GM15510 (cell line): ENCODE results near the gene BTBD19.

Experiments
- POLR2A ChIP-seq: IDR thresholded peaks from 3 replicates; pipeline ENCODE4 v1.6.1; 2011; ENCODE audit warnings: borderline replicate concordance; ENCODE audit not compliant: insufficient read length; ENCODE audit errors: extremely low read depth

Gene BTBD19

DNA sequence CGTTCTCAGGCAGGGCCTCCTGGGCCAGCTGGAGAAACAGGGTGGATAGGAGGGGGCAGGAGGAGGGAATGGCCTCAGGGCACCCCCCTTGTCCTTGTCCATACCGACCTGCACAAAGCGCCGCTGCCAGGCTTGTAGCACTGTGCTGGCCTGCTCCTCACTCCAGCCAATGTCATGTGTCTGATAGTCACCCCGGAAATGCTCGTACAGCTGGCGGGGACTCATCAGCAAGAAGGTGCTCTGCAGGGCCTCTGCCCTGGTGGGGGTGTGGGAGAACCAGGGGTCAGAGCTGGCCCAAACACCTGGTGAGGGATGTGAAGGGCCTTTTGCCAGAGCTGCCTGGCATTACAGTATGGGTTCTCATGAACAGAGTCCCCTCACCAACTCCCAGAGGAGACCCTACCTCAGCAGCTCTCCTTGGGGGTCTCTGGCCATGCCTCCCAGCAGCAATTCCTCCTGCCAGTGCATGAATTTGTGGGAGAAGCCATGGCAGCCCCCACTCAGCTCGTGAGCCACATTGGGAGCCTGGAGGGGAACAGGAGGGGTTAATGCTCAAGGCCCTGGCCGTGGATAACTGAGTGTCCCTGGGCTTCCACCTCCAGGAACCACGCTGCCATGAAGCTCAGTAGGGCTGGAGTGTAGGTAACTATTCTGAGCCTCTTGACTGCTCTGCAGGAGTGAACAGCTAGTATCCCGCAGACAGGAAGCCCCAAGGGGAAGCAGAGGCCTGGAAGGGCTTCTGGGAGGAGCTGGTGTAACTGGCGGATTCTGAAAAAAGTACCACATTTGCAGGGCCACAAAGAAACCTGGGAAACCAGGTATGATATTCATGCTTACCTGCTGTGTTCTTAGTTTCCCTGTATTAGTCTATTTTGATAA, 21.4 kb downstream of the BTBD19 start:
- TF ChIP-seq POLR2A: no peak

DNA sequence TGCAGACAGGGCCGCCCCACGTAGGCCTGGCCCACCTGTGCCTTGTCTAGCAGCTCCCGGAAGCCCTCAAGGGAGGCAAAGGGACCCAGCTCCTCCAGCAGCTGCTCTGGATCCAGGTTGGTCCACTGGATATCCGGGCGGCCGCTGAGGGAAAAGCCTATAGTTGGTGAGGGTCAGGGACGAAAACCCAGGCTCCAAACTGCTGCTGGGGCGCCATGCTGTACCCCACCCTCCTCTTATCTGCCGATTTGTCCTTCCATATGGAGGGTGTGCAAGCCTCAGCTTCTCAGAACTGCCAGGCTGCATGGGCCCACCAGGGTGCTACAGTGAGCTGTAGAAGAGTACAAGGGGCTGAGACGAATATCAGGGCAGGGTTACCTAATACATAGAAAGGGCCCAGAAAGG, 22.6 kb downstream of the BTBD19 start:
- TF ChIP-seq POLR2A: no peak

DNA sequence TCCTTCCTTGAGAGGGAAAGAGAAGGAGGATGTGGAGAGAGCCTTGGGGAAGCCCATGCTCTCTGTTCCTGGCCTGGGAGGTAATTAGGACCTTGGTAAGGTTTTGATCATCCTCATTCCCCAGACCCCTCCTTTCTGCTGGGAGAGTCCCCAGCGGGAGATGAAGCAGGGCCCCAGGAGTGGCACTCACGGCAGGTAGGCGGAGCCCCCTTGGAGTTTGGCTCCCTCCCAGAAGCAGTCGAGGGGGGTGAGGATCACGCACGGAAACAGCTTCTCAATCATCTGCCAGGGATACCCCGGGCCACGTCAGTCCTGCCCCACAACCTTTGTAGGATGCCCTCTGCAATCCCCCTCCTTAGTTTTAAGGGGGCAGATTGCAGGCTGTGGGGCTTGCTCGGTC, 23.2 kb downstream of the BTBD19 start:
- TF ChIP-seq POLR2A: no peak

DNA sequence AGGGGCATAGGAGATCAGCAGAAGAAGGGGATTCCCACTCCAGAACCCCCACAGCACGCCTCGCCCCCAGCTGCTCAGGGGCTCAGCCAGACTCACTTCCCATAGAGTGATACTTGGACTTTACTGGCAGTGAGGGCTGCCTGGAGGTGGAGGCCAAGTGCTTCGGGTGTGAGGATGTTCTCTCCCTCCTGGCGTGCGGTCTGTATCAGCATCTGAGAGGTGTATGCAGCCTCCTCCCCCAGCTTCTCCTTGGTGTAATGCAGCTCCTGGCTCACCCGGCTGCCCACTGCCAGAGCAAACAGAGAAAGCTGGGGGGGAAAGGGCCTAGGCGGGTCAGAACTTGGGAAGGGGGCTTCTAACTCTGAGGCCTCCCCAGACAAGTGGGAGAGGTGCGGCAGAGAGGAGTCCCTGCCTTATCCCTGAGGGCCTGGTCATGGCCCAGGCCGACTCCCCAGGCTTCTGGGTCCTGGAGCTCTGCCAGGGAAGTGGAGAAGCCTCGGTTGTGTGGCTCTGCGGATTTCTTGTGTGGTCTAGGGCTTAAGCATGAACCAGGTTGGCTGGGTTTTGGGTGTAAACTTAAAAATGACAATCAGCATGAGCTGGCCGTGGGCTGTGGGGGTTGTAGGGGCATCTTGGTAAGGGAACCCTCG, 23.9 kb downstream of the BTBD19 start:
- no peak for TF ChIP-seq POLR2A

DNA sequence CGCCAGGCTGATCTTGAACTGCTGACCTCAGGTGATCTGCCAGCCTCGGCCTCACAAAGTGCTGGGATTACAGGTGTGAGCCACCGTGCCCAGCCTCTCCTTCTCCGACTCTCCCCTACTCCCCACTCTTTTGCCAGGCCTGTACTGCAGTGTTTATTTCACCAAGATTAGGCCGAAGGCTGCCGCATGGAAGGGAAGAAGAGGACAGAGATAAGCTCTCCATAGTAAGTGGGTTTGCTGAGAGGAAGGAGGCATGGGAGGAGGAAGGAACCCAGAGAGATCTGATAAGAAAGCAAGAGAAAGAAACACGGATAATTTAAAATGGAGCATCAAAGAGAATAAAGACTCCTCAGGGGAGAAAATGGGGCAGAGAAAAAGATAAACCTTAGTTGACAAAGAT, 26.0 kb downstream of the BTBD19 start:
- TF ChIP-seq POLR2A: no peak

DNA sequence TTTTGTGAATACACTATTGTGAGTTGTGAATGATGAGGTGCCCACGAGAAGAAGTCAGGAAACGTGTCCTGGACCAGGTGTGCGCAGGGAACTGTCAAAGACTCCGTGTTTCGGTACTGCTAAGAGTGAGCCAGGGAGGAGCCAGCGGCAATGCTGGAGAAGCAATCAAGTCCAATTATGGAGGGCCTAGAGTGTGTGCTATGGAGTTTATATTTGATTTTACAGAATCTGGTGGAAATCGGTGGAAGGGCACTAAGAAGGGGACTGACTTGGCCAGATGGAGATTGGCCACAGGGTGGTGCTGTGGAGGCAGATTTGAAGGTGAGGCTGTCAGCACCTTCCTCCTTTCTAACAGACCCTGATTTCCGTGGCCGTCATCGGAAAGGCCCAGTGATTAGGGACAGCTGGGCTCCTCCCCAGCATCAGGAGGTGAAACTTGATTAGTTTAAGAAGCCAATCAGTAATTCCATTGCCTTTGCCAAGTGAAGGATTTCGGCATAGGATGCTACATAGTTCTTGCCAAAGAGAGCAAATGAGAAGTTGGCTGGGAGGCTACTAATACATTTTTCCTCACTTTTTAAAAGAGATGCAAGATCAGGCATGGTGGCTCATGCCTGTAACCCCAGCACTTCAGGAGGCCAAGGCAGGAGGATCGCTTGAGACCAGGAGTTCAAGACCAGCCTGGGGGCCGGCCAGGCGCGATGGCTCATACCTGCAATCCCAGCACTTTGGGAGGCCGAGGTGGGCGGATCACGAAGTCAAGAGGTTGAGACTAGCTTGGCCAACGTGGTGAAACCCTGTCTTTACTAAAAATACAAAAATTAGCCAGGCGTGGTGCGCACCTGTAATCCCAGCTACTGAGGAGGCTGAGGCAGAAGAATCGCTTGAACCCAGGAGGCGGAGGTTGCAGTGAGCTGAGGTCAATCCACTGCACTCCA, 27.7 kb downstream of the BTBD19 start:
- no peak for TF ChIP-seq POLR2A

DNA sequence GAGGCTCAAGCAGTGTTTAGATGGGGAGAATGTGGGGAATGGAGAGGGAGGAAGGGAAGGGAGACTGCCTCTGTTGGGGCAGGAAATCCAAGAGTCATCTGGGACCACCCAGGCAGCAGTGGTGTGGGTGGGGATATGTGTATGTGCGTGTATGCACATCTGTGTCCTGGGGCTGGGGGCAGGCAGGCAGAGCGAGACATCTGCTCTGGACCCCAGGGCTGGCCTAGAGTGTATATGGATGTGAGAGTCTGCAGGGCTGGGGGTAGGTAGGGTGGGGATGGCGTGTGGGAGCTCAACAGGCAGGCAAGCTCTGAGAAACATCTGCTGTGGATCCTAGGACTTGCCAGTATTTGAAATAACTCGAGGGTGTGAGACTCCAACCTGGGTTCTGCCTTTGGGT, 31.3 kb downstream of the BTBD19 start:
- TF ChIP-seq POLR2A: no peak

DNA sequence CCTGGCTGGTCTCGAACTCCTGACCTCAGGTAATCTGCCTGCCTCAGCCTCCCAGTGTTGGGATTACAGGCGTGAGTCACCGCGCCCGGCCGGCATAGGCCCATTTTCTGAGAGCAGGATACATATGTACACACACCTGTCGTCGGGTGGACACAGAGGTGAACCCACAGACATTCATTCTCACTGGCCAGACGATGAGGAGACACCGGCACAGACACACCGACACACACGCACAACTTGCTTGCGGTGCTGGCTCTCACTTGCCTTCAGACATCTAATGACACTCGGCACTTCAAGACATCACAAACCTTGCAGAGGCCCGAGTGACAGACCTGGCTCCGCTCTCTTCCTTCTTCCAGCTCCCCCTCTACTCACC, 34.2 kb downstream of the BTBD19 start:
- TF ChIP-seq POLR2A: no peak

DNA sequence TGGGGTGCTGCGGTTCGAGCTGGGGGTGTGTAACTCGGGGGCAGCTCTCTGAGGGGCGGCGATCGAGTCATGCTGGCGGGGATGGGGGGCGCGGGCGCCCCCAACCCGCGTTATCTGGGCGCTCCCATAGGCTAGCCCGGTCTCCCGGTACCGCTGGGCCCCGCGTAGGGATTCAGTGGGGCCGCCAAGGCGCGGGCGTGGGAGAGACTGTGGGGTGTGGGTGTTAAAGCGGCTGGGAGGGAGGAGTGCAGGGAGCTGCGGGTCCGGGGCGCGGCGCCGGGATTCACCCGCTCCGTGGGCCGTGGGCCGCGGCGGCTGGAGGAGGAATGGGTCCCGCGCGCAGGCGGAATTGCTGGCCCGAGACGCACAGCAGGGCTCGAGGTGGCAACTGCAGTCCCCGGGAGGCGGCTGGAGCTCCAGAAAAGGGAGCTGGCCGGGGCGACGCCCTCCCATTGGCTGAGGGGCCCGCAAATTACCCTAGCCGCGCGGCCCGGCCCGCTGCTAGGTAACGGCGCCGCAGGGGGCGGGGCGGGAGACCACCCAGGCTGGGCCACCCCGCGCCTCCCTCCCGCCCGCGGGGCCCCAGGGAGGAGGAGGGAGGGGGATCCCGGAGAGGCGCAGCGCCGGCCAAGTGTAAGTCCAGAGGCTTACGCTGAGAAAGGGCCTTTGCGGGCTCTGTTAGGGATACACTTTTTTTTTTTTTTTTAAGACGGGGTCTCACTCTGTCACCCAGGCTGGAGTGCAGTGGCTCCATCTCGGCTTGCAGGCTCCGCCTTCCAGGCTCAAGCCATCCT, 34.7 kb downstream of the BTBD19 start, which contains the start of gene PTCH2:
Gene PTCH2, minus strand, starts transcription at position 392 of the 794 bp plus-strand sequence. Its CDS starts 321 bp downstream, at position 71.
- no peak for TF ChIP-seq POLR2A

DNA sequence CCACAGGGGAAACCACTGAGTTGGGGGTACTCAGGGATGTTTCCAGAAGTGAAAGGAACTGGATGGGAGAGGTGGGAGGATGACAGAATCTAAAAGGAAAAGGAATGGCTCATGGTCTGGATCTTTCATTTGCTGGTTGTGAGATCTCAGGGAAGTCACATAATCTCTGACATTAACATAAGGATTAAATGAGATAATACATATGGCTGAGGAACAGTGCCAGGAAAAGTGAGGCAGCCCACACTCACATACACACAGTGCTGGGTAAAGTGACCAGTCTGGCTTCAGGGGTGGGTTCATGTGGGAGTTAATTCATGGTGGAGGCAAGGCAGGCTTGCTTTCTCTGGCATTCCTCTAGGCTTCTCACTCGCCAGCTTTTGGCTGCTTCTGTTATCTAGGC, 38.7 kb downstream of the BTBD19 start:
- TF ChIP-seq POLR2A: no peak

DNA sequence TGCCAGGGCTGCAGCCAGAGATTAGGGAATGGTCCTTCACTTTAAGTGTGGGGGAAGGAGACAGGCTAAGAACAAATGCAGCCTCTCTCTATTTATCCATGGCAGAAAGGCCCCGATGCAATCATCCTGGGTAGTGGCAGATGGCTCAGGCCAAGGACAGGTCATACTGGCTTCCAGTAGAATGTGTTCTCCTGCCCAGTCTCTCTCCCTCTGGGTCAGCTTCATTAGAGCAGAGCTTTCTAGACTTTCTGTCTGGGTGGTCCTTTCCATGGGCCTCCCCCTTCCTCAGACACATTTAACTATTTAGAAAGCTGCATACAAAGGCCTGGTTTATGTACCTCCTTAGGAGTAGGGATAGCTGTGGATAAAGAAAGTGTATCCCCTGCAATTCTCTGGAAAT, 39.5 kb downstream of the BTBD19 start:
- TF ChIP-seq POLR2A: no peak

DNA sequence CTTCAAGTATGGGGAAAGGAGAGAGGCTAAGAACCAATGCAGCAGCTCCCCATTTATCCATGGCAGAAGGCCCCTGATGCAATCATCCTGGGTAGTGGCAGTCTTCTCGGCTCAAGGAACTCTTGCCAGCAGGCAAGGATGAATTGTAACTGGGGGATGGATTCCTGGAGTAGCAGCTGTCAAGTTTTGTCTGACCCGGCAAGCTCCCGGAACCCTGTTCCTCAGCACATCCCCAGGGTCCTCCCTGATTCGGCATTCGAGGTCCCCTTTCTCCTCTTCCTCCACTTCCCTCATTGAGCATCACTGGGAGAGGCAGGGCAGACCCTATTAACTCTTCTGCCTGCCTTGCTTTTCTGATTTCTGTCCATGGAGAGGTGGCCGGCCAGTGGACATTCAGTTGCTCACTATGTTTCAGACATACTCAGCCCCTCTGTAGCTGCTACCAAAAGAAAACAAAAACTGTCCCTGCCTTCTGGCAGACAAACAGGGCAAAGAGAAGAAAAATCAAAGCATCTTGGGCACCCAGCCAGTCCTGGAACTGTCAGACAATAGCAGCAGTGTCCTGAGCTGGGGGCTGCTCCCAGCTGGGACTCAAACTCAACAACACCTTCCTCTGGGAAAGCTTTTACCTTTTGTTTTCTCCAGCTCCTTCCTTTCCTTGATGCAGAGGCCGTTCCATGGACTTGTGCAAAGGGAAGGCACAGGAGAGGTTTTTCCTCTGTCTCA, 40.3 kb downstream of the BTBD19 start:
- TF ChIP-seq POLR2A: no peak

DNA sequence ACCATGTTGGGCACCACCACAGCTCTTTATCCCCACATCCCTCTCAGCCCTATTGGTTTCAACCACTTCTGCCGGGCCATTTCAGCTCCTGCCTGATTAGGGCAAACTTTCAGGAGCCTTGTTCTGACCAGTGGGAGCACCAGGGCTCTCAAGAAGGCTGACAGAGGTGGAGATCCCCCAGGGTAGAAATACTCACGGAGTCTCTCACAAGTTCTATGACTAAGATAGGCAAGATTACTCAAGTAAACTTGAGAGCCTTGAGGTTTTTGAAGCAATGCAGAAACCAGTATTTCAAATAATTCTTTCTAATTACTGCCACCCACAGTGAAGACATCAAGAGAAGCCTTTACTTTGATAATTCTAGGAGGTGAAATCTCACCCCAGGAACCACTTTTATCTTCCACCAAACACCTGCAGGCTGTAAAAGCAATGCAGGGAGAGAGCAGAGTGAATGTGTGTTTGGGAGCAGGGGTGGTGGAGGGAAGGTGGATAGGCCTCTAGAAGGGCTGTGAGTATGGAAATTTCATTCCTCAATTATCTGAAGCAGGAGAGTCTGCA, 41.3 kb downstream of the BTBD19 start:
- no peak for TF ChIP-seq POLR2A
